HG02610 (cell line): ENCODE data around the gene PLXNA4.

Experiments used
- ATAC-seq: cut with Tn5 transposase; IDR thresholded peaks from one replicate; pipeline ENCODE4 v1.9.1; 2021; ENCODE audit warnings: mild to moderate bottlenecking, moderate library complexity; ENCODE audit not compliant: unreplicated experiment

PLXNA4 gene

GRCh38 chr7:132250480-132251326, 325.6 kb downstream of the PLXNA4 start:
- ATAC-seq = no peak

GRCh38 chr7:132249256-132249971, 326.9 kb downstream of the PLXNA4 start:
- no peak for ATAC-seq

DNA sequence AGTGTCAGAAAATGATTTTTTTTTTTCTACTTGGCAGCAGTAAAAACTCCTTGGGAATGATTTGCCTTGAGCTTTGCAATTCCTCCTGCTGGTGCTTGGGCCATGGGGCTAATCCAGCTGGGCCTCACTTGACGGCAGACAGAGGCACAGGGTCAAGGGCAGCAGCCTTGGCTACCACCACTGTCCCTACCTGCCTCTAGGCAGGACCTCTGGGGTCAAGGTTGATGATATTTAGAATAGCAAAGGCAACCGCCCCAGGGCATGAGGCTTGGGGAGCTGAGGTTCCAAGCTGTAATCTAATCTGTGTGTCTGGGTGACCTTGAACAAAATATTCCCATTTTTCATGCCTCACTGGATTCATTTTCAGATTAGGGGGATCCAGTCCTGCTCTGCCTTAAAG, 327.4 kb downstream of the PLXNA4 start:
- no peak for ATAC-seq

DNA sequence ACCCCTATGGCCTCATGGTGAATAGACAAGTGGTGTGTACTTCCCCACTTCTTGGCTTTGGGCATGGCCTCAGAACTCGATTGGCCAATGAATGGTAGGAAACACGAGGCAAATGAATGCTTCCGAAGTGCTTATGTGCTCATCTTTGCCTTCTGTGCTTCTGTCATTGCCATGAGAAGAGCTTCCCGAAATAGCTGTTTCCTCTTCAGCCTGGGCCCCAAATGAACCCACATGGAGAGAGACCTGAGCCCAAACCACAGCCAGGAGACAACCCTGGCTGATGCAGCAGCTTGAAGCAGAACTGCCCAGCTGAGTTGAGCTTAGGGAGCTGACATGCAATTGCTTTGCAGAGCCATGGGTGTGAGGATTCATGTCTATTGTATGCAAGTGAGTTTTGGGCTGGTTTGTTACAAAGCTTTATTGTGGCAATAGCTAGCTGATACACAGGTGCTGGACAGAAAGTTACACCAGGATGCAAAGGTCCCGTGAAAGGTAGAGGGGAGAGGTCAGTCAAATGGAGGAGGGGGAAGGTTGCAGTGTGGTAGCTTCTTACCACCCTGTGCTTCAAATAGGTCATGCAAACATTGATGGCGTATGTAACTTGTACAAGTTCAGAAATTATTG, 328.2 kb downstream of the PLXNA4 start:
- no peak for ATAC-seq

DNA sequence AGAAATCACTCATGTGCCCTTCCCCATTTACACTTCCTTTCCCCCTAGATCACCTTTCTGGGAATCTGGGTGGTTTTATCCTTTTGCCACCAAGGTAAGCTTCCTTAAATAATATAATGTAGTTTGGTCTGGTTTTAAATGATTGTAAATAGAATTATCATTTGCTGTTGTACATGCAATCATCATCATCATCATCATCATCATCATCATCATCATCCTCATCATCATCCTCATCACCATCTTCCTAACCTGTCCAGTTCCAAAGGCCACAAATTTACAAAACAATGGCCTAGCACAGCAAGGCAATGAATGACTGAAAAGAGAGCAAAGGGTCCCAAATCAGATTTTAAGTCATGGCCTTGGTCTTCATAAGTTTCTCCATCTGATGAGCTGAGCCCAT, 329.7 kb downstream of the PLXNA4 start:
- no peak for ATAC-seq

GRCh38 chr7:132245539-132245938, 330.7 kb downstream of the PLXNA4 start:
- no peak for ATAC-seq

DNA sequence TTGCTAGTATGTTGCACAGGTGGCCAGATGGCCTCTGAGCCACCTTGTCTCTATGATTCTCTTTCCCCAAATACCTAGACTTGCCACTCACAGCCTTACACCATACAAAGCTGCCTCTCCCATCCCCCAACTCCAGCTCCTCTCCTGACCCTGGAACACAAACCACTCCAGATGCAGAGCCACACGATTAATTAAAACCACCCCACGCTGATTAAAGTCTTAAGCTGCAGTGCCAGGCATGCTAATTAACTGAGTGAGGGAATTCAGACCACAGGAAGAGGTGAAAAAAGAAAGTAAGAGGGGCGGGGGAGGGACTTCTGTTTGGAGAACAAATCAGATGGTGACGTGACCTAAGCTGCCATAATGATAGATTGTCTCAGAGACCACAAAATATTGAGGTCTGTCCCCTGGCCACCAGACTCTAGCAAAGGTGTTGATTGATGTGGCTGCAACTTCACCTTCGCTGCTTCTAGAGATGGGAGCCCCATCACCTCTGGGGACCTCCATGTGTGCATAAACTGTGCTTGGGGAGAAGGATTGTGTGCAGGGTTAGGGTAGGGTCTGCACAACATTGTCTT, 331.3 kb downstream of the PLXNA4 start:
- no peak for ATAC-seq

DNA sequence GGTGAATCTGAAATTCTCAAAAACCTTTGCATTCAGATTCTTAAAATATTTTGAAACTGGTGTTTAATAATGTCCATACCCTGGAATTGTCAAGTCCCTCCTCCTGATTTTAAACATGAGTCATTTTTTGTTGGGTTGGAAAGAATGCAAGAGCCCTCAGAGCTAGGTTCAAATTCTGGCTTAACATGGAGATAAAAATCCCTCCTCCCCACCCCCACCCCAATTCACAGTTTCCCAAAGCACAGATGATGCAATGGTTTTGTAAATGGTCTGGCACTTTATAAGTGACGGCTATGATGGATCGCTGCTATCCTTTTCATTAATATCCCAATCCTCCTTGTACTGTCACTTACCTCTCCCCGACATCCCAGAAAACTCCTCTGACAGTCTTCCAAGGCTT, 332.8 kb downstream of the PLXNA4 start:
- ATAC-seq = no peak

DNA sequence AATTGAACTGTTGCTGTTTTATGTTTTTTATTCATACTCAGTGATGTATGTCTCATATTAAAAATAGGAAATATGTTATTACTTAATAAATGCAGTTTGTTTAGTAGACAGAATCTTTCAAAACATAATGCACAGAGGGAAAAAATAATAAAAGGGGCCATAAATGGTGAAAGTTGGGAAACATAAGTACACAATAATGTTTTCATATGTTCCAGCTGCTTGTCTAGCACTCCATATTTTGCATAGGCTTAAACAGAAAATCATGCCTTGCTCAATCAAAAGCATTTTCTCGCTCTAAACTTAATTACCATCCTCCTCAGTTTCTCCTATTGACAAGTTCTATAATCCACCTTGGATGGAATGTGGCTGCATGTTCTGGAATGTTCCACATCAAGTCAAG, 333.2 kb downstream of the PLXNA4 start:
- ATAC-seq = no peak

GRCh38 chr7:132242192-132242812, 334.0 kb downstream of the PLXNA4 start:
- ATAC-seq = no peak

- ATAC-seq = no peak
These were observed 335.3 kb downstream of the PLXNA4 start for GRCh38 chr7:132240821-132241422.

- ATAC-seq = no peak
These were observed 336.0 kb downstream of the PLXNA4 start for GRCh38 chr7:132240262-132240661.

DNA sequence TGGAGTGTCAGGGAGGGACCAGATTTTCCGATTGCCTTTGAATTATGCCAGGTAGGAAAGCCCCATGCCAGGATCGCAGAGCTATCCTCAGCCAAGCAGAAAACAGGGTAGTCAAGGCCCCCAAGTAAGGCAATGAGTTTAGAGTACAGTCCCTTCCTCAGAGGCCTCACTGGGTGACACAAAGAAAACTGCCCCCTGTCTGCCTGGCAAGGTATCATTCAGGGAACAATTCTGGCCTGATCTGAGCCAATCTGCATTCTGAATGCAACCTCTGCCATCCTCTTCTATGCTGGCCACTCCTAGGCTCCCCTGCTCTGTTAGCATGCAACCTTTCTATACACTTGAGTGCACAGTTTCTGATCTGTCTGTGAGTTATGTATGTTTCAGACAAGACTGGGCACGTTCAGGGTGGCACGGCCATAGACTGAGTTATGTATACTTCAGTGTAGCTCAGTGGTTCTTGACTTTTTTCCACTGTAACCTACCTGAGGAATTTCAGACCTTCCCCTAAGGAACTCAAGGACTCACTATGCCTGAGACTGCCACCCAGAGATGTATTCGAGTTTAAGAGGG, 336.8 kb downstream of the PLXNA4 start:
- no peak for ATAC-seq

- ATAC-seq = no peak
These were observed 341.6 kb downstream of the PLXNA4 start for GRCh38 chr7:132234711-132235110.

- no peak for ATAC-seq
These were observed 343.9 kb downstream of the PLXNA4 start for GRCh38 chr7:132232406-132232805.

DNA sequence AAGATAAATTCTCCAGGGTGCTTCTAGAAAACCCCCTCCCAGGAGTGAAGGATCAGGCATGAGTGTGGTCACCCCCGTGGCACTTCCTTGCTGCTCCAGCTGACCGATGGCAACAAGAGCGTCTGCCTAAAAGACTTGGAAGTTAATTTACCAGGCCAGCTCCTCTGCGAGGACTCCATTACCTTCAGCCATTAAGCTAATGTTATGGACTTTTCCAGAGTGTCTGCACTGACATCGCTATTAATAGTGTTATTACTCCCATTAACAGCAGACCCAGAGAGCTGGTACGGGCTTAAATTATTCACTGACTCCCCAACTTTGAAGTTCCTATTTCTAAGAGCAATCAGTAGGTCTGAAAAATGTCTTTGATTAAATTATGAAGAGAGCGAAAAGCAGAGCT, 345.8 kb downstream of the PLXNA4 start:
- no peak for ATAC-seq

- ATAC-seq = no peak
These were observed 348.0 kb downstream of the PLXNA4 start for GRCh38 chr7:132228240-132228639.

DNA sequence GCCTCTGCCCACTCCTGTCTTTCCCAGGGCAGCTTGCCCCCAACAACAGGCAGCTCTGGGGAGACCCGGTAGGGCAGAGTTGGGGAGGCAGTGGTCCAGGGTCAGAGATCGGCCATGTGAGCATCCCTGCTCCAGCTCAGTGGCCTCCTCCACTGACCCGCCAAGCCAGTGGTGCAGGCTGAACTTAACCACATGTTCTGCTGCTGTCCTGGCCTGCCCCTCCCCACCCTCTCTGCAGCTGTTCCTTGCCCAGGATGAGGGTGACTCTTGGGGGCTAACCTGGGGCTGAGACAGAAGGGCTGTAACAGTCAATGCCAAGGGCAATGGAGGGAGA, 349.3 kb downstream of the PLXNA4 start:
- ATAC-seq = no peak

DNA sequence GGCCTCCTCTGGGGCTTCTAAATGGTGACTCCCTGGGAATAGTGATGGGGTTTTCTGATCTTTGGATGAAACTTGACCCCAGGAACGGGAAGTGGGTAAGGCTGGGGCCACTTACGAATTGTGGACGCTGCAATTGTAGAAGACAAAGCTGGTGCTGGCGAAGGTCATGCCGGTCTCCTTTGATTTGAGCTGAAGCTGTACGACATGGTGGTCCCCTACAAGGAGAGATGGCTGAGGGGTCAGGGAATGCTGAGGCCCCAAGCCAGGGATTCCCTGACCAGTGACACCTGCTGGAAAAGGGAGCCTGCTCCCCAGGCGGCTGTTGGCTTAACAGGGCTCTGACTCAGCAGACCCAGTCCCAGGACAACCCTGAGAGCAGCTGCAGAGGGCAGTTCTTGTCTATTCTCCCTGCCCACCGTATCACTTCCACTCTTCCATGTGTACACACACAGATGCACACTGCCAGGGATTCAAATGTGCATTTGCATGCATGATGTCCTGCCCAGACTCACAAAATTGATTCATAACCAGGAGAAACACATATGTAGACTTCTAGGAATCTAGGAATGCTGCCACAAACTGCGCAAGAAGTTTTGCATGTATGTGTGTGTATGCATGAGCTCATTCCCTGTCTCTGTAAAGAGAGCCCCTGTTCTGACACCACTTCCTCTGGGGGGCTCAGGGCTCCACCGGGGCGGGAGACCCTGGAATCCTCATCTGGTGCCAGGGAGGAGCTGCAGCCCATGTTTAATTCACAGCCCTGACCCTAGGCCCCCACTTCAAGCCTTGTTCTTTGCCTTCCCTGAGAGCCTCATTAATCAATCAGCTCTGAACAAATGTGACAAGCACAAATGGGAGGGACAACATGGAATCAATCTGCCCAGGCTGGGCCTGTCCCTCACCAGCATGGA, 350.0 kb downstream of the PLXNA4 start:
- ATAC-seq = no peak
